Fibroblast of the conjunctiva (primary cell): ENCODE data around the gene GNB2.
"Not testable (repeated sequence)": the region's sequence is repeated elsewhere in the genome, so short reads cannot be mapped to it uniquely, and the experiment has no call there.

Experiments
- DNase-seq: peaks from one replicate; pipeline ENCODE4 v3.0.0-alpha.2; 2010; ENCODE audit warnings: low read depth

Gene GNB2

DNA sequence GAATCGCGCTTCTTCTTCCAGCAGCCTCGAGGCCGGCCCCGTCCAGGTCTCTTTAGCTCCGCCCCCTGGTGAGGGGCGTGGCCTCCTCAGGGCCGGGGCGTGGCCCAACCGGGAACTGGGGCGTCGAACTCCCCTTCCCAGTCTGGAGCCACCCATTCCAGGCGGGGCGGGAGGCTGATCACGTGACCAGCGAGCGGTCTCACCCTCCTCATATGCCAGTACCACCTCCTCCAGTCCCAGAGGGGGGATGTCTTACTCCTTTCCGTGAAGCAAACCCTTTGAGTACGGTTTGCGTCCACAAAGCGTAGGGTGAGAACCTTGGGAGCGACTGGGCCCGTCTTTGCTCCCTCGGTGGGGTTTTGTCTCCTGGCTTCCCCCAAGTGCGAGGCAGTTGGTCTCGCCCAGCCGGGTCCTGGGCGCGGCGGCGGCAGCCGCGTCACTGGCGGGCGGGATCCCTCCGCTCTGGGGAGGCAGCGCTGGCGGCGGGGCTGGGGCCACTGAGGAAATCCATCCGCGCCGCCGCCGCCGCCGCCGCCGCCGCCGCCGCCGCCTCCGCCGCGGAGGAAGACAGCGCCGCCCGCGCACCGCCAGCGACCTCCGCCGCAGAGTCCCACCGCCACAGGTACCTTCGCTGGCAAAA, at the start of gene GNB2:
Gene GNB2, plus strand, starts transcription at position 439 of the 640 bp plus-strand sequence. CDS start 2,526 bp downstream, outside the sequence.
- peak; percentile 99 for DNase-seq

DNA sequence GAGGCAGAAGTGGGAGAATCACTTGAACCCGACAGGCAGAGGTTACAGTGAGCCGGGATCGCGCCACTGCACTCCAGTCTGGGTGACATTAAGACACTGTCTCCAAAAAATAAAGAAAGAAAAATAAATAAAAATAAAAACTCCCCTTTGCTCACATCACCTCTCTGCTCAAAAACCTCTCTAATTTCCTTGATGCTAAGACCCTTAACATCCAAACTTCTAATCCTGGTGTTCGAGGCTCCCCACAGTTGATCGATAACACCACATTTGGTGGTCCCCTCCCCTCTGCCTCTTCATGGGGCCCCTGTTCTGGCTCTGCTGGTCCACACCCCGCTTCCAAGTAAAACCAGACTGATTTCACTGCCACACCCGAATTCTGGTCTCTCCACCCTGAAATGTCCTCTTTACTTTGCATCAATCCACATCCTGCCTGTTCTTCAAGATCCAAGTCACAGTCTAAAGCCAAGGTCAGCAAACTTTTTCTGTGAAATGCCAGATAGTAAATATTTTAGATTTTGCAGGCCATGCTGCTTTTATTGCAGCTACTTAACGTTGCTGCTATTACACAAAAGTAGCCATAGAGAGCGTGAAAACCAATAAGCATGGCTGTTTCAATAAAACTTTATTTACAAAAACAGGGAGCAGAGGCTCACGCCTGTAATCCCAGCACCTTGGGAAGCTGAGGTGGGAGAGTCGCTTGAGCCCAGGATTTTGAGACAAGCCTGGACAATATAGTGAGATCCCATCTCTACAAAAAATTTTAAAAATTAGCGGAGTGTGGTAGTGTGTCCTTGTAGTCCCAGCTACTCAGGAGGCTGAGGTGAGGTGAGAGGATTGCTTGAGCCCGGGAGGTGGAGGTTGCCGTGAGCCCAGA, 49.4 kb upstream of the GNB2 start:
- DNase-seq, result no peak

DNA sequence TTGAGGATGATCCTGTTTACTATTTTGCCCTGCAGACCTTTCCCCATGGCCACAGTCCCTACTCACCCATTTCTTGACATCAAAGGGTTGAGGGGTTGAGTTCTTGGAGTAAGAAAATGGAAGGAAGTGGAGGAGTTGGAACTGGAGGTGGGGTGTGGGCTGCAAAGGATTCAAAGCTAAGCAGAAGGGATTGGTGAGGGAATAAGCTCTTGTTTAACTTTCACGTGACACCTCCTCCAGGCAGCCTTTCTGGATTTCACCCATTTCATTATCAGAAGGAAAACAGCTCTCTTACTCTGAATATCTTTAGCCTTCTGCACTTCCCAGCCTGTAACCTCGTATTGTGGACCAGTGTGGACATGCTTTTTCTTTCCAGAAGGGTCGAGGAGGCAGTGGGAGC, 47.5 kb upstream of the GNB2 start:
- no peak for DNase-seq

DNA sequence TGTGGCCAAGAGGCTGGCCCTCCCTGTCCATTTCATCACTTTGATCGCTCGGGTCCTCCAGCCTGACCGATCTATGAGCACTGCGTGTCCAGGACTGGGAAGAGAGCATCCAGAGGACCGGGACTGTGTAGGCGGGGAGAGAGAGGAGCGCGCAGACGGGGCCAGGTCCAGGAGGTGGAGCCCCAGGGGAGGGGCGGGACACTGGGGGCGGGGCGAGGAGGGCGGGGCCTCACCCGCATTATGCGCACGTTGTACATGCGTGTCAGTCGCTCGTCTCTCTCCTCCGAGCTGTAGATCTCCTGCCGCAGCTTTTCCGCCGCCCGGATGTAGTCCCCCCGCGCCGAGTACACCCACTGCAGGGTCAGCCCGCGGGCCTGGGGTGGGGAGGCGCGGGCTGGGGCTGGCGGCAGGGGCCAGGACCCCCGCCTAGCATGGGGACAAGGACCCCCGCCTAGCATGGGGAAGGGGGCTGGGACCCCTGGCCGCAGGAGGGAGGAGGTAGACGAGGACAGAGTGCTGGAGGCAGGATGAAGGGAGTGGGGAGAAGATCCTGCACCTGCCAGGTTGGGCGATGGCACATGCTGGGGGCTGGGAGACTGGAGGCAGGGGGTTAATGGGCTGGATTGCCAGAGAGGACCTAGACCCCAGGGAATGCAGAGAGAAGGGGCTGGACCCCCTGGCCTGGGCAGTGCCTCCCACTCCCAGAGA, 46.9 kb upstream of the GNB2 start:
- peak; percentile 47 for DNase-seq

DNA sequence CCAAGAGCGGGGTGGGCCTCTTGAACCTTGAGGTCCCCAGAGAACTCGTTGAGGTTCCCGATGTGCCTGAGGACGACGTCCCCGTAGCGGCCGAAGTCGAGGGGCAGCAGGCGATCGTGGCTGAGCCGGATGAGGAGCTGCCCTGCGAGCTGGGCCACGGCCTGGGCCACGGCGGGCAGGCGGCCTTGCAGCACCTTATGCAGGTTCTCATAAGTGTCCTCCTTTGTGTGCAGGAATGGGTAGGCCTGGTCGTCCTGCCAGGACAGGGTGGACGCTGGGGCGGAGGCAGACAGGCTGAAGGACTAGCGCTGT, 46.3 kb upstream of the GNB2 start:
- DNase-seq, result no peak

DNA sequence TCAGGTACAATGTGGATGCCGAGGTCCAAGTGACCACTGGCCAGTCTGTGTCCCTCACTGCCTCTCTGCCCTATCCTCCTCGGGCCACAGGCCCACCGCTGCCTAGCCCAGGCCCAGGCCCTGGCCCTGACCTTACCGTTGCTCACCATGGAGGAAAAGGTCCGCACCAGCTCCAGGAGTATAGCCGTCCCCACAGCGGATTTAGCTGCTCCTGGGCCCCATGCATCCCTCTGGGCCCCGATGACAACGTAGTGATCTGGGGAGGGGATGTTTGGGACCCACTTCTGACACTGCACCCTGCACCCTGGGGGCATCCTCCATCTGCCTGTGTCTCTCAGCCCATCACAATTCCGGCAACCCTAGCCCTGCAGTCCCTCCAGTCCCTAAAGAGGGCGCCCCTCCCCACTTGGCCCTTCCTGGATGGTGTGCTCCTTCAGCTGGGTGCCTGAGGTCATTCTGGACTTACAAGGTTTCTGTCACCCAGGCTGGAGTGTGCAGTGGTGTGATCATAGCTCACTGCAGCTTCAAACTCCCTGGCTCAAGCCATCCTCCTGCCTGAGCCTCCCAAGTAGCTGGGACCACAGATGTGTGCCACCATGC, 44.3 kb upstream of the GNB2 start:
- no peak for DNase-seq

DNA sequence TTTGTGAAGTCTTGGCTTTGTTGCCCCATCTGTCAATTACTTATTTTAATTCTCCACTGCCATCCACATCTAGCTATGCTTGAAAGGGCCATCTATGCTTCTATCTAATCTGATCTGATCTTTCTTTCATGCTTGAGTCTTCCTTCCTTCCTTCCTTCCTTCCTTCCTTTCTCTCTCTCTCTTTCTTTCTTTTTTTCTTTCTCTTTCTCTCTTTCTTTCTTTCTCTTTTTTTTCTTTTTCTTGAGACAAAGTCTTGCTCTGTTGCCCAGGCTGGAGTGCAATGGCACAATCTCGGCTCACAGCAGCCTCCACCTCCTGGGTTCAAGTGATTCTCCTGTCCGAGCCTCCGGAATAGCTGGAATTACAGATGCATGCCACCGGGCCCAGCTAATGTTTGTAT, 43.5 kb upstream of the GNB2 start:
- no peak for DNase-seq

DNA sequence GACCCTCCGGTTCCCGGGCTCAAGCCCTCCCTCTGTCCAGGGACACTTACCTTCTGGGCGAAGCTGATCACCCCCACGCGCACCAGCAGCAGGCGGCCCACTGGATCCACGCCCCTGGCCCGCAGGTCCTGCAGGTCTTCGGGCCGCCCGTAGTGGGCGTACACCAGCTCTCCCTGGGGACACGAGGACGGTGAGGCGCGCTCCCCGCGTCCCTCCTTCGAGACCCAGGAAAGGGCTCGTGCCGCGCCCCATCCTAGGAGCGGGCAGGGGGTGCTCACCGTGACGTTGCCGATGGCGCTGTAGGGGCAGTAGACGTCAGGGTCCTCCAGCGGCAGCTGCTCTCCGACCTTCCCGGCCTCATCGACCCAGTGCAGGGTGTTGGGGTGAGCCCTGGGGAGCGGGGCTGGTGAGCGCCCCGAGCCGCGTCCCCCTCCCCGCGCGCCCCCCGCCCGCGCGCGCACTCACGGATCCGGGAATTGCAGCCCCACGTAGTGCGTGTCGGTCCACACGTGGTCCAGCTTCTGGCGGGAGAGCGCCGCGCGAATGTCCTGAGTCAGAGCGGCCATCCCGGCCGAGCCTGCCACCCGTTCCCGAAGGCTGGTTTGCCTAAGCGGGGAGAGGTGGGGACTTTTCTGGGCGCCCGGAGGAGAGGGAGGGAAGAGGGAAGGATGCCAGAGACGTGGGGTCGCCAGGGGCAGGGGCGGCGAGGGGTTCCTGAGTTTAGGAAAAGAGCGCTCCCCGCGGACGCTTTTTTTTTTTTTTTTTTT, 40.4 kb upstream of the GNB2 start:
- no peak for DNase-seq

DNA sequence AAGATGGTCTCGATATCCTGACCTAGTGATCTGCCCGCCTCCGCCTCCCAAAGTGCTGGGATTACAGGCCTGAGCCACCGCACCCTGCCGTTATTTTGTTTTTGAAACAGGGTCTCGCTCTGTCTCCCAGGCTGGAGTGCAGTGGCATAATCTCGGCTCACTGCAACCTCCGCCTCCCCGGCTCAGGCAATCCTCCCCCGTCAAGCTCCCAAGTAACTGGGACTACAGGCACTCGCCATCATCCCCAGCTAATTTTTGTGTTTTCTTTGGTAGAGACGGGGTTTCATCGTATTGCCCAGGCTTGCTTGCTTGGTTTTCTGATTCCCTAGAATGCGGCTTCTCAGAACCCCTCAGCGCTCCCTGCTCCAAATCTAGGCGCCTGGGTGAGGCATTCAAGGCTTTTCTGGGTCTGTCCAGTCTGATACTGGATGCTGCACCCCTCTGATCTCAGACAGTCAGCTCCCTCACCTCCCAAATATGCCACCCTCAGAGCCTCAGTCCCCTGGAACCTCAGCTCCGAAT, 33.5 kb upstream of the GNB2 start:
- DNase-seq, result no peak

DNA sequence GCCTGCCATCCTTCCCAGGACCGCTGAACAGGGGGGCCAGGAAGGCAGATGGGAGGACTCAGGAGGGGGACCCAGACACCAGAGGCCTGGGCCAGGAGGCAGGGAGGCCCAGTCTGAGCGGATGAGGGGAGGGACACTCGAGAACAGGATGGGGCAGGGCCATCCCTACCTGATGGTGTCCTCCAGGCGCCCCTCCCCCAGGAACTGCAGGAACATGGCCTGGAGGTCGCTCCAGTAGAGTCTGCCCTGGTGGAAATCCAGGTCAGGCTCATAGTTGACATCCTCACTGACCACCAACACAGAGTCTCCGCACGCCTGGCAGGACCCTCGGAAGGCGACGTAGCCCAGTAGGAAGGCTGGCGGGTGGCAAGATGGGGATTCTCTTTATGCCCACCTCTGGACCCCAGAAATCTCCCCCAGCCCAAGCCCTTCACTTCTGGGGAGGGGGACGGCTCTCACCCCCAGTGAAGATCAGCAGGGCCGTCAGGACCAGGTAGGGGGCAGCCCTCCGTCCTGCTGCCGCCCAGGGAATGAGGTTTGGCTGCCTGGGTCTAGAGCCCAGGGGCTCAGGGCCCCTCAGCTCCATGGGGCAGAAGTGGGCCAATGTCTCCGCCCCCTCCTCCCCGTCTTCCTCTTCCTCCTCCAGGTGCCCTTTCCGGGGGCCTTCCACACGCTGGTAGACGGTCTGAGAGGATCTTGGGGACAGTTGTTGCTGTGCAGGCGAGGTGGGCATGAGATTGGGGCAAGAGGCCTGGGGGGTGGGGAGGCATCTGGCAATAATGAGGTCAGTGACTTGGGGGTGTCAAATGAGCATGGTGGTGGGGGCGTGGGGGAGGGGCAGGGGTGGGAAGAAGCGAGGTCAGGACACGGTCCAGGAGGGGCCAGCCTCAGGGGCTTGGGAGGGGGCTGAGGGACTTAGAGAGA, 32.8 kb upstream of the GNB2 start:
- no peak for DNase-seq

DNA sequence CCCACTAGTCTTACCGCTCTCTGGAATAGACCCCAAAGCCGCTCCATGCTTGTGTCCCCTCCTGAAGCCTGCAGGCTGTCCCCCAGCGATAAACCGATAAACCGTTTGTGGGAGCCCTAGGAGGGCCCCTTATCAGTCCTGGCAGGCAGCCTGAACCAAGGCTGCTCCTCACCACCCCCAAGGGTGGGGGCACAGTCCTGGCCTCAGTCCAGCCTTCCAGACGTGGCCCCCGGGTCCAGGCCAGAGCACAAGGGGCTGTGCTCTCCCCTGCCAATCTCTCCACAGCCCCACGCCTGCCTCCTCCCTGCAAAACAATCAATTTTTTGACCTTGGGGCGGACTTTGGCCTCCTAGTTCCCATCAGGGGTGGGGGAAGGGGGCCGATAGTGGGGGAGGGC, 32.1 kb upstream of the GNB2 start, which contains the start of gene TFR2:
Gene TFR2, minus strand, starts transcription at position 90 of the 397 bp plus-strand sequence. Its CDS starts 43 bp downstream, at position 47.
- DNase-seq, result no peak

DNA sequence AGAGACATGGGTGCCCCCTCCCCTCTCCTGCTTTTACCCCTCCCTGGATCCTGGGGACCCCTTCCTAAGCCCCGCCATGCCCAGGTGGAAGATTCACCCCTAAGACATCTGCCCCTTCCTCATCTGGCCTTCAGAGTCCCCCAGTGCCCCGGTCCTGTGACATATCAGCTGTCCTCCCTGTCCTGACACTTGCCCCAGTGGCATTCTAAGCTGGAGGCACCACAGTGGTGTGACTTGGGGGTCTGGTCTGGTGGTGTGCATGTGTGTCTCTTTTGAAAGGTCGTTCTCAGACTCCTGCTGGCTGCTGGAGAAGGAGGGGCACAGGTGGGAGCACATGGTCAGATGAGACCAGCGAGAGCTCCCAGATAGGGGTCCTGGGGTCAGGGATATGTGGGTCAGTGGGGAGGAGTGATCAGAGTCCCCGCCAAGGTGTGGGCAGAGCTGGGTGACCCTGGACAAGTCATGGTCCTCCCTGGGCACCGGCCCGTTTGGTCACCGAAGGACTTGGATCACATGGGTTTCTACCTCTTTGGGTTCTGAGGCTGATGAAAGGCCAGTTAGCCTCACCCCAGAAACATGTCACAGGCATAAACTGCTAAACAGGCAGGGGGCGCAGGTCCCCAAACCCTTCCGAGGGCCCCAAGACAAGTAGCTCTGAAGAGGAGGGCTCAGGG, 31.5 kb upstream of the GNB2 start:
- no peak for DNase-seq

DNA sequence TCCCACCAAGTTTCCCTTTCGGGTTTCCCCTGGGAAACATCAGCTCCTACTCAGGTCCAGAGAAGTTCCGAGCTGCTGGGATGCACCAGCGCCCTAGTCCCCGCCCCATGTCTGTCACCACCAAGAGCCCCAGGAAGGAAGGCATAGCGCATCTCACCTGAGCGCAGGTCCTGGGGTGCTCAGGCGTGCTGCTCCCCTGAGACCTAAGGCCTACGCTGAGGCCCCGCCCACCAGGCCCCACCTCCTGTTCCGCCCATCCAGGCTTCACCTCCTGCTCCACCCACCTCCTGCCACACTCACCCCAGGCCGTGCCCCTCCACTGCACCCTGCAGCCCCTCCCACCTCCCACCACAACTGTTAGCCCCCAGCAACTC, 31.0 kb upstream of the GNB2 start:
- DNase-seq, result no peak

DNA sequence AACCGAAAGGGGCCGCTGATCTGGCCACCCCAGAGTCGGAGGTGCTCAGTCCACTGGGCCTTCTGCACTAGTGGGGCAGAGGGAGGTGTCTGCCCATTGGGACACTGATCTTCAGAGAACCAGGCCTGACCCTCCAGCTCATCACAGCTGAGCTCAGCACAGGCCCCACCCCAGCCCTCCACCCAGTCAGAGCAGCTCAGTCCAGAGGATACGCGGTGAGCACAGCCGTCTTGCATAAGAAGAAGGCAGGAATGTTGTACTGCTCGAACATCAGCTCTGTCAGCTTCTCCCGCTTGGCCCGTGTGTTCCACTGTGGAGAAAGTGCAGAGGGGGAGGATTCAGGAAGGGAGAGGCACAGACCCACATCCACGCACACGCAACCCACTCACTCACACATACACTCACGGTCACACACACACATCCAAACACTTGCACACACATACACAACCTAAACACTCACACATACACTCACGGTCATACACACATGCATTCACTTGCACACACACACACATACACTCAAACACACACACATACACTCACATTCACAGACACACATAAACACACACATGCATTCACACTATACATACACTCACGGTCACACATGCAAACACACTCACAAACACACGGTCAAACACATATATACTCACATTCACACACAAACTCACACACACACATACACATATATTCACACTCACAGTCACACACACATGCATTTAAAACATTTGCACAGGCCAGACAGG, 23.5 kb upstream of the GNB2 start:
- DNase-seq, result no peak

DNA sequence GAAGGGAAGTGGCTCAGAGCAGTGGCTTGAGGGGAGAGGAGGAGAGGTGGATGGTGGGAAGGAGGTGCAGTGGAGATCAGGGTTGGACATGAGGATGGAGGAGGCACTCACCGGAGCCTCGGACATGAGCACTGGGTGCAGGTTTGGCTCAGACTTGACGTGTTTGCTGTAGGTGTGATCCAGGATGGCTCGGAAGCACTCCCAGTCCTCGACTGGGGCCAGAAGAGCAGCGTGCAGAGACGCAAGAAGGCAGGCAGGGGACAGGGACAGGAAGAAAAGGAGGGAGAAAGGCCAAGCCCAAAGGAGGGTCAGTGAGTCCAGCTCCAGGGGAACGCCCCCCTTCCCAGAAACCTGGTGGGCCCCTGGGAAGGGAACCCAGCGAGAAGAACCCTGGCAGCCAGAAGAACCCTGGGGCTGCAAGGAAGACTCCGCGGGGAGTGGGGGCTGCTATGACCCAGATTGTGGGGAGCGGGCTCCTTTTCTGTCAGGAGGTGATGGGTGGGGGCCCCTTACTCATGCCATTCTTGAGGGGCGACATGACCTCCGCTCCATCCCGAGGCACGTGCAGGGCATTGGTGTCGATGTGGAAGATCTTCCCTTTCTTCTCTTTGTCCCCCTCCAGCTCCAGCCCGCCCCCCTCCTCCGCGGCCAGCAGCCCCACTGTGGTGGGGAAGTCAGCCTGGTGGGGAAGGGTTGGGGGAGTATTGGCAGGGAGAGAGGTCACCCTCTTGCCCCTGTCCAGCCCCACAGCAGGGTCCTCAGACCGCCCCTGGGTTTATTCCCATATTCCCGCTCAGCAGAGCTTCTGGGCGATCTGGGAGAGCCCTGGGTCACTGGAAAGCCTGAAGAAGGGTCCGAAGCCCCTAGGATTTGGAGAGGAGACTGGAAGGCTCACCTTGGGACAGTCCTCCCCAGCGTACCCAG, 18.4 kb upstream of the GNB2 start:
- DNase-seq, result no peak

DNA sequence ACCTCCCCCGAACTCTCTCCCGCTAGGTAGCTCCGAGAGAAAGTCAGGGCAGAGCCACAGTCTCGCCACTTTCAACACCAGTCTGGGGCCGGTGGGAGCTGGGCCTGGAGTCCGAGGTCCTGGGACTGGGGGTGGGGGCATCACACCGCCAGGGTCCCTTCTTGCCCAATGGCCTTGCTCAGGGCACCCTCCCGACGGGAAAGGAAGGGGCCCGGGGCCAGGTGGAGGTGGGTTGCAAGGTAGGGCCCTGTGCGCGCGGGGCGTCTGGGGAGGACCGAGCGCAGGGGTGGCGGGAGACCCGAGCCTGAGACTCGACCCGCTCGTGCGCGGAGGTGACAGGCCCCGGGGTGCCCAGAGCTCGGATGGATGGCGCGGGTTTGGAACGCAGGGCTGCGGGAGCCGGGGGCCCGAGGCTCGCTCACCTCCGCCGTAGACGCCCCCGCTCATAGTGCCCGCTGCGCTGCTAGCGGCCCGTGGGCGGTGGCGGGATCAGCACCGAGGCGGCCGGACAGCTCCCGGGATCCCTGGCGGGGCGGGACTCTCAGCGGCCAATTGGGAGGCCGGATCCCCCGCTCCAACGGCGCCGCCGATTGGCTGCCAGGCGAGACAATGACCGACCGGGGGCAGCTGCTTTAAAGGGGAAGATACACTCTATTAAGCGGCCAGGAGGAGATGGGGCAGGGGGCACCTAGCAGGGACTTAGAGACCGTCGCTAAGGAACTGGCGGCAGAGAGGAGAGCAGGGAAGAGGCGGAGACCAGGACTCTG, 17.4 kb upstream of the GNB2 start, which contains the start of gene ACTL6B:
Gene ACTL6B, minus strand, starts transcription at position 541 of the 767 bp plus-strand sequence. Its CDS starts 94 bp downstream, at position 447.
- no peak for DNase-seq

DNA sequence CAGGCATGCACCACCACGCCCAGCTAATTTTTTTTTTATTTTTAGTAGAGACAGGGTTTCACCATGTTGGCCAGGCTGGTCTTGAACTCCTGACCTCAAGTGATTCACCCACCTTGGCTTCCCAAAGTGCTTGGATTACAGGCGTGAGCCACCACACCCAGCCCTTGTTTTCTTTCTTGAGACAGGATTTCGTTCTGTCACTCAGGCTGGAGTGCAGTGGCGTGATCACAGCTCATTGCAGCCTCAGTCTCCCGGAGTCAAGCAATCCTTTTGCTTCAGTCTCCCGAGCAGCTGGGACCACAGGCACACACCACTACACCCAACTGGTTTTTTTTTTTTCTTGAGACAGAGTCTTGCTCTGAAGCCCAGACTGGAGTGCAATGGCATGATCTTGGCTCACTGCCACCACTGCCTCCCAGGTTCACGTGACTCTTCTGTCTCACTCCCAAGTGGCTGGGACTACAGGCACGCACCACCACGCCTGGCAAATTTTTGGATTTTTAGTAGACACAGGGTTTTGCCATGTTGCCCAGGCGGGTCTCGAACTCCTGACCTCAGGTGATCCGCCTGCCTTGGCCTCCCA, 11.3 kb upstream of the GNB2 start:
- DNase-seq, result not testable (repeated sequence)
